ENCODE results near the gene CACNG5. TPM values are rescaled to one million over a fixed set of nuclear protein-coding genes. Genes with fewer than 3 reads are reported as not detected.
A peak's percentile ranks its signal among the peaks of the same experiment; 100 is the strongest.

CACNG5 gene
- total and polyA plus RNA-seq, 7 experiments from 2014 or later, result not detected

DNA sequence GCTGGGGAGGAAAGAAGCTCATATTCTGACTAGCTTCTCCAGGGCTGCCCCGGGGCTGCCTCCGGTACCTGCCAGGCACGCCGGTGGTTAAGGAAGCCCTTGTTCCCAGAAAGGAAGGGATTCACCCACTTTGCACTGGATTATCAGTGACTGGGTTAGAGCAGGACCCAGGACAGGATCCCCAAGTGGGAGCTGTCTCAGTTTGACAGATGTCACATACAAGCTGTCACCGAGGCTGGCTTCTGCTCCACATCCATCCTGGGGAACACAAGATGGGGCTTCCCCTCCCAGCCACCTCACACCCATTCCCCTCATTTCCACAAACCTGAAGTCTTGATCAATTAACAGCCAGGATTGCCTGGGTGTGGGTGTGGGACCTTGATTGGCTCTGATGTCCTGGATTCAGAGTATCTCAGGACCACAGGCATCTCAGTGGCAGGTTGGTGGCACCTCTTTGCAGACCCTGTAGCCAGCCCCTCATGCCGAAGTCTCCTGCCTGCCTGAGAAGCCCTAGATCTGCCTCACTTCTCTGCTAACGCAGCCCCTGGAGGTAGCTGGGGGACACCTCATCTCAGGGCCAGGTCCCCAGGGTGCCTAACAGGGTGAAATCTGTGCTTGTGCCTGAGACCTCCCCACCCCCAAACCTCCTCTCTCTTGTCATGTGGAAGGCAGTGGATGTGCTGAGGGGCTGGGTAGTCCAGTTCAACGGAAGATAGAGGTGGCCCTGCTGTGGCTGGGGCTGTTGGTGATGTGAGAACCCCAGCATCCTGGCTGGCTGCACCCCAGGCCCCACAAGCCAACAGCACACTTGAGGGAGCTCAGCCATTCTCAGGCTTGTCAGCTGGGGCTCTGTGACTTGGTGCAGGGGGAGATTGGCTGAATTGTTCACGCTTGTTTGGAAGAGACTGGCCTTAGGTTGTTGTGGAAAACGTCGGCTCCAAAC is 1.4 kb downstream of the CACNG5 start:
- Histone ChIP-seq H3K4me3 (ENCODE audit: low read length) (no peak overlapping the region), H3K4me1 (ENCODE audit: control insufficient read depth in 2 of 2, insufficient read depth in 2 of 2, low read length in 2 of 2) (no peaks in the 10 kb centered on the region), H3K27ac (ENCODE audit: low read depth, low read length) (no peak overlapping the region), H3K9me3 (ENCODE audit: control insufficient read depth in 2 of 3, low read length in 3 of 3) (no peaks in the 10 kb centered on the region), H3K27me3 (ENCODE audit: control insufficient read depth in 2 of 2, insufficient read depth in 2 of 2, low read length in 2 of 2) (peaks cover 0 to 4% of the 10 kb centered on the region in 2 donors), H3K36me3 (ENCODE audit: control insufficient read depth in 2 of 3, insufficient read depth in 3 of 3, low read length in 3 of 3) (no peaks in the 10 kb centered on the region)
- no peak overlapping the region for H3K4me3 Mint-ChIP-seq
- ChIA-PET POLR2A (no interaction called here), CTCF (no interaction called here)
- no peaks in the 10 kb centered on the region for H3K4me1 Mint-ChIP-seq
- no peaks in the 10 kb centered on the region for H3K36me3 Mint-ChIP-seq
- peaks cover 42 to 57% (median 46%) of the 10 kb centered on the region in 5 donors for H3K27me3 Mint-ChIP-seq
- ATAC-seq (no peak), DNase-seq (no peak)
- H3K27ac Mint-ChIP-seq, result no peak overlapping the region
- no peaks in the 10 kb centered on the region for H3K9me3 Mint-ChIP-seq
- intact Hi-C loops (cut with micrococcal nuclease), result no loop called here

DNA sequence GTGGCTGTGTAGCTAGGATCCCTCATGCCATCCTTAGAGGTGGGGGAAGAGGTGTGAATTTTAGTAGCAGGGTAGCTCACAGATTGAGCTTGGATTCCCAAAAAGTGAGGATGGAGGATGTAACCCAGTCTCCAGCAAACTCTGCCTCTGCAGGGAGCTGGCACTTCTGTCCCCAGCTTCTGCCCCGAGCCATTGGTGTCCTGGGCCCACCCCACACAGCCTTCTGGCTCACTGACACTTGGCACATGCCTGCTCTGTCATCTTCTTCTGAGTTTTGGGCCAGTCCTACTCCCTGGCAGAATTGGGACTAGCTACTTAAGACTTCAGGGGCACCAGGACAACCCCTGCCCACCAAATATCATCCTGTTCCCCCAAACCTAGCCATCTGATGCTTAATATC is 2.3 kb downstream of the CACNG5 start:
- Histone ChIP-seq H3K4me3 (ENCODE audit: low read length) (no peak overlapping the region), H3K27ac (ENCODE audit: low read depth, low read length) (no peak overlapping the region), H3K9me3 (ENCODE audit: control insufficient read depth in 2 of 3, low read length in 3 of 3) (no peaks in the 10 kb centered on the region), H3K27me3 (ENCODE audit: control insufficient read depth in 2 of 2, insufficient read depth in 2 of 2, low read length in 2 of 2) (peaks cover 0 to 4% of the 10 kb centered on the region in 2 donors), H3K36me3 (ENCODE audit: control insufficient read depth in 2 of 3, insufficient read depth in 3 of 3, low read length in 3 of 3) (no peaks in the 10 kb centered on the region), H3K4me1 (ENCODE audit: control insufficient read depth in 2 of 2, insufficient read depth in 2 of 2, low read length in 2 of 2) (no peaks in the 10 kb centered on the region)
- ATAC-seq (no peak), DNase-seq (no peak)
- Mint-ChIP-seq H3K27ac (no peak overlapping the region), H3K4me1 (no peaks in the 10 kb centered on the region), H3K4me3 (no peak overlapping the region), H3K9me3 (no peaks in the 10 kb centered on the region), H3K36me3 (no peaks in the 10 kb centered on the region), H3K27me3 (peaks cover 33 to 53% (median 43%) of the 10 kb centered on the region in 5 donors)
- intact Hi-C loops (cut with micrococcal nuclease), result no loop called here
- POLR2A ChIA-PET, result no interaction called here
- CTCF ChIA-PET, result no interaction called here

- Histone ChIP-seq H3K36me3 (ENCODE audit: control insufficient read depth in 2 of 3, insufficient read depth in 3 of 3, low read length in 3 of 3) (no peaks in the 10 kb centered on the region), H3K4me3 (ENCODE audit: low read length) (no peak overlapping the region), H3K27ac (ENCODE audit: low read depth, low read length) (no peak overlapping the region), H3K9me3 (ENCODE audit: control insufficient read depth in 2 of 3, low read length in 3 of 3) (no peaks in the 10 kb centered on the region), H3K27me3 (ENCODE audit: control insufficient read depth in 2 of 2, insufficient read depth in 2 of 2, low read length in 2 of 2) (peaks cover 0 to 4% of the 10 kb centered on the region in 2 donors), H3K4me1 (ENCODE audit: control insufficient read depth in 2 of 2, insufficient read depth in 2 of 2, low read length in 2 of 2) (no peaks in the 10 kb centered on the region)
- Mint-ChIP-seq H3K4me1 (no peaks in the 10 kb centered on the region), H3K27ac (peak overlapping the region in 1 of 9 donors; percentile 1), H3K27me3 (peaks cover 28 to 46% (median 40%) of the 10 kb centered on the region in 5 donors), H3K36me3 (no peaks in the 10 kb centered on the region), H3K4me3 (no peak overlapping the region), H3K9me3 (no peaks in the 10 kb centered on the region)
- ChIA-PET POLR2A (no interaction called here), CTCF (no interaction called here)
- intact Hi-C loops (cut with micrococcal nuclease), result no loop called here
- no peak for ATAC-seq
- DNase-seq, result no peak
Observed at GRCh38 chr17:66837885-66838665, 3.2 kb downstream of the CACNG5 start.

DNA sequence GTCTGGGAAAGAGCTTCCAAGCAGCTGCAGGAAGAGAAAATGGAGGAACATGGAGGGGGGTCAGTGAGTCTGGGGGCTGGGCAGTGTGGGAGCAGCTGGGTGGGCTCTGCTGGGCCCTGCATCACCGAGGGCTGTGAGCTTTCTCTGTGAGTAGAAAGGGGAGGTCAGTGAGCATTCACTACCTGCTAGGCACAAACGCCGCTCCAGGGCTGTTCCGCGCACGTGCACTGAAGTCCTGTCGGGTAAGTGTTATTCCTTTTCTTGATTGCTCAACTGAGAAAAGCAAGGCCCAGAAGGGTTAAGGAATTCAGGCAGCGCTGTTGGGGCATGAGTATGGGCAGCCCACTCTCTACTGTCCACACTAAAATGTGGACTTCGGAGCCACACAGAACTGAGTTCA is 4.7 kb downstream of the CACNG5 start:
- ChIA-PET POLR2A (no interaction called here), CTCF (no interaction called here)
- intact Hi-C loops (cut with micrococcal nuclease), result no loop called here
- Mint-ChIP-seq H3K4me1 (no peaks in the 10 kb centered on the region), H3K27ac (no peak overlapping the region), H3K36me3 (no peaks in the 10 kb centered on the region), H3K9me3 (no peaks in the 10 kb centered on the region), H3K27me3 (peaks cover 12 to 32% (median 26%) of the 10 kb centered on the region in 5 donors), H3K4me3 (no peak overlapping the region)
- Histone ChIP-seq H3K27ac (ENCODE audit: low read depth, low read length) (no peak overlapping the region), H3K36me3 (ENCODE audit: control insufficient read depth in 2 of 3, insufficient read depth in 3 of 3, low read length in 3 of 3) (no peaks in the 10 kb centered on the region), H3K4me3 (ENCODE audit: low read length) (no peak overlapping the region), H3K4me1 (ENCODE audit: control insufficient read depth in 2 of 2, insufficient read depth in 2 of 2, low read length in 2 of 2) (no peaks in the 10 kb centered on the region), H3K9me3 (ENCODE audit: control insufficient read depth in 2 of 3, low read length in 3 of 3) (no peaks in the 10 kb centered on the region), H3K27me3 (ENCODE audit: control insufficient read depth in 2 of 2, insufficient read depth in 2 of 2, low read length in 2 of 2) (peaks cover 0 to under 1% of the 10 kb centered on the region in 2 donors)
- no peak for ATAC-seq
- DNase-seq, result no peak

GRCh38 chr17:66840061-66840460 is 5.1 kb downstream of the CACNG5 start:
- no peaks in the 10 kb centered on the region for H3K27me3 ChIP-seq (ENCODE audit: control insufficient read depth in 2 of 2, insufficient read depth in 2 of 2, low read length in 2 of 2)
- Mint-ChIP-seq H3K9me3 (peaks cover 0 to 3% (median 0%) of the 10 kb centered on the region in 11 donors), H3K4me1 (no peaks in the 10 kb centered on the region), H3K27me3 (peaks cover 15 to 32% (median 26%) of the 10 kb centered on the region in 5 donors), H3K36me3 (no peaks in the 10 kb centered on the region), H3K27ac (no peak overlapping the region), H3K4me3 (no peak overlapping the region)
- intact Hi-C loops (cut with micrococcal nuclease), result no loop called here
- no peaks in the 10 kb centered on the region for H3K36me3 ChIP-seq (ENCODE audit: control insufficient read depth in 2 of 3, insufficient read depth in 3 of 3, low read length in 3 of 3)
- H3K4me3 ChIP-seq (ENCODE audit: low read length), result no peak overlapping the region
- ChIA-PET CTCF (no interaction called here), POLR2A (no interaction called here)
- H3K9me3 ChIP-seq (ENCODE audit: control insufficient read depth in 2 of 3, low read length in 3 of 3), result no peaks in the 10 kb centered on the region
- H3K27ac ChIP-seq (ENCODE audit: low read depth, low read length), result no peak overlapping the region
- DNase-seq (no peak), ATAC-seq (no peak)
- H3K4me1 ChIP-seq (ENCODE audit: control insufficient read depth in 2 of 2, insufficient read depth in 2 of 2, low read length in 2 of 2), result no peaks in the 10 kb centered on the region

- H3K9me3 ChIP-seq (ENCODE audit: control insufficient read depth in 2 of 3, low read length in 3 of 3), result no peaks in the 10 kb centered on the region
- no peak overlapping the region for H3K27ac ChIP-seq (ENCODE audit: low read depth, low read length)
- DNase-seq, result no peak
- intact Hi-C loops (cut with micrococcal nuclease), result no loop called here
- no peak for ATAC-seq
- Mint-ChIP-seq H3K4me1 (no peaks in the 10 kb centered on the region), H3K4me3 (no peak overlapping the region), H3K36me3 (no peaks in the 10 kb centered on the region), H3K9me3 (peaks cover 0 to 7% (median 2%) of the 10 kb centered on the region in 11 donors), H3K27ac (no peak overlapping the region), H3K27me3 (peaks cover 12 to 25% (median 22%) of the 10 kb centered on the region in 5 donors)
- no peaks in the 10 kb centered on the region for H3K27me3 ChIP-seq (ENCODE audit: control insufficient read depth in 2 of 2, insufficient read depth in 2 of 2, low read length in 2 of 2)
- ChIA-PET POLR2A (no interaction called here), CTCF (no interaction called here)
- no peak overlapping the region for H3K4me3 ChIP-seq (ENCODE audit: low read length)
- no peaks in the 10 kb centered on the region for H3K36me3 ChIP-seq (ENCODE audit: control insufficient read depth in 2 of 3, insufficient read depth in 3 of 3, low read length in 3 of 3)
- H3K4me1 ChIP-seq (ENCODE audit: control insufficient read depth in 2 of 2, insufficient read depth in 2 of 2, low read length in 2 of 2), result no peaks in the 10 kb centered on the region
Observed at GRCh38 chr17:66841328-66841727, 6.4 kb downstream of the CACNG5 start.

Measured in naive thymus-derived CD4-positive, alpha-beta T cell (primary cell).